ENCODE data around the gene GXYLT2.

DNA sequence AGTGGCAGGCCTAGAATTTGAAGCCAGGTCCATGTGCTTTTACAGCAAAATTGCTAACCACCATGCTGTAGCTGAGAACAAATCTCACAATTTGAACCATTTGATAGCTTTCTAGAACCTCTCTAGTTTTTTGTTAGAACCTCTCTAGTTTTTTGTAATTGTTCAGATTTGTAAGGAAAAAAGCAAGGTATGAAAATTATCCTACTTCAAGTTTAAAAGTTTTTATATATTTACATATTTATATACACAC lies 9.8 kb downstream of the GXYLT2 start:
- TF ChIP-seq, protein P1, sequence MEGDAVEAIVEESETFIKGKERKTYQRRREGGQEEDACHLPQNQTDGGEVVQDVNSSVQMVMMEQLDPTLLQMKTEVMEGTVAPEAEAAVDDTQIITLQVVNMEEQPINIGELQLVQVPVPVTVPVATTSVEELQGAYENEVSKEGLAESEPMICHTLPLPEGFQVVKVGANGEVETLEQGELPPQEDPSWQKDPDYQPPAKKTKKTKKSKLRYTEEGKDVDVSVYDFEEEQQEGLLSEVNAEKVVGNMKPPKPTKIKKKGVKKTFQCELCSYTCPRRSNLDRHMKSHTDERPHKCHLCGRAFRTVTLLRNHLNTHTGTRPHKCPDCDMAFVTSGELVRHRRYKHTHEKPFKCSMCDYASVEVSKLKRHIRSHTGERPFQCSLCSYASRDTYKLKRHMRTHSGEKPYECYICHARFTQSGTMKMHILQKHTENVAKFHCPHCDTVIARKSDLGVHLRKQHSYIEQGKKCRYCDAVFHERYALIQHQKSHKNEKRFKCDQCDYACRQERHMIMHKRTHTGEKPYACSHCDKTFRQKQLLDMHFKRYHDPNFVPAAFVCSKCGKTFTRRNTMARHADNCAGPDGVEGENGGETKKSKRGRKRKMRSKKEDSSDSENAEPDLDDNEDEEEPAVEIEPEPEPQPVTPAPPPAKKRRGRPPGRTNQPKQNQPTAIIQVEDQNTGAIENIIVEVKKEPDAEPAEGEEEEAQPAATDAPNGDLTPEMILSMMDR (IDR thresholded peaks at IDR 0.05; ENCODE audit: low read length): no peak
- no peak for TF ChIP-seq EZH2phosphoT487 (IDR thresholded peaks at IDR 0.05; ENCODE audit: low read length)
